ENCODE data around the gene LUC7L.
"Not testable (repeated sequence)": the region's sequence is repeated elsewhere in the genome, so short reads cannot be mapped to it uniquely, and the experiment has no call there.

LUC7L gene

GRCh38 chr16:228151-228851 lies 948 bp downstream of the LUC7L start:
- no peak for DNase-seq

- DNase-seq = no peak
These were observed 9.2 kb downstream of the LUC7L start for GRCh38 chr16:220021-220420.

GRCh38 chr16:212999-213398 lies 16.2 kb downstream of the LUC7L start:
- no peak for DNase-seq

- not testable (repeated sequence) for DNase-seq
These were observed 17.5 kb downstream of the LUC7L start for GRCh38 chr16:211631-212180.

- DNase-seq = not testable (repeated sequence)
These were observed 19.9 kb downstream of the LUC7L start for GRCh38 chr16:209359-209758.

GRCh38 chr16:204046-204445 lies 25.2 kb downstream of the LUC7L start:
- not testable (repeated sequence) for DNase-seq

- no peak for DNase-seq
These were observed 26.0 kb downstream of the LUC7L start for GRCh38 chr16:203246-203645.

- no peak for DNase-seq
These were observed 28.9 kb downstream of the LUC7L start for GRCh38 chr16:200388-200787.

GRCh38 chr16:194516-194915 lies 34.7 kb downstream of the LUC7L start:
- no peak for DNase-seq

- no peak for DNase-seq
These were observed 35.8 kb downstream of the LUC7L start for GRCh38 chr16:193441-193840.

GRCh38 chr16:192686-193085 lies 36.6 kb downstream of the LUC7L start:
- no peak for DNase-seq

GRCh38 chr16:191831-192230 lies 37.4 kb downstream of the LUC7L start:
- no peak for DNase-seq

GRCh38 chr16:189604-190186 lies 39.6 kb downstream of the LUC7L start:
- DNase-seq = no peak

- DNase-seq = no peak
These were observed 40.6 kb downstream of the LUC7L start for GRCh38 chr16:188674-189073.

GRCh38 chr16:187330-187729 lies 41.9 kb downstream of the LUC7L start:
- DNase-seq = no peak

- DNase-seq = no peak
These were observed 43.6 kb downstream of the LUC7L start for GRCh38 chr16:185691-186090.

- no peak for DNase-seq
These were observed 44.0 kb downstream of the LUC7L start for GRCh38 chr16:185213-185612.

GRCh38 chr16:183005-183404 lies 46.2 kb downstream of the LUC7L start:
- no peak for DNase-seq

GRCh38 chr16:181565-182021 lies 47.7 kb downstream of the LUC7L start:
- DNase-seq = no peak

- peak; percentile 88 for DNase-seq
These were observed 48.3 kb downstream of the LUC7L start for GRCh38 chr16:180681-181564.

- peak; percentile 70 for DNase-seq
These were observed 49.1 kb downstream of the LUC7L start, which contains the start of gene HBQ1 for GRCh38 chr16:180101-180675. Gene HBQ1, plus strand, starts transcription at chr16:180459. Its CDS starts 28 bp downstream, at chr16:180487.

GRCh38 chr16:179211-180092 lies 49.8 kb downstream of the LUC7L start:
- DNase-seq = no peak

All from eye (tissue), 1 donor.